H9 (cell line): ENCODE results near the gene ACSM3. TPM values are rescaled to one million over a fixed set of nuclear protein-coding genes. Genes with fewer than 3 reads are reported as not detected.

Experiments
- DNase-seq: peaks from one replicate; pipeline ENCODE4 v3.0.0-alpha.2; 2017
- H2AFZ ChIP-seq: one replicate; pipeline ENCODE4 v1.6.1; 2013; ENCODE audit warnings: mild to moderate bottlenecking, low read length, control low read depth, moderate library complexity
- H2AK5ac ChIP-seq: 2 replicates; pipeline ENCODE4 v1.6.1; 2013; ENCODE audit warnings: low read length, control low read depth, mixed read lengths; ENCODE audit not compliant: insufficient read length
- H2BK120ac ChIP-seq: one replicate; pipeline ENCODE4 v1.6.1; 2013; ENCODE audit warnings: low read depth, mild to moderate bottlenecking, low read length, control low read depth, inconsistent platforms; ENCODE audit not compliant: poor library complexity, severe bottlenecking
- H2BK12ac ChIP-seq: 2 replicates; pipeline ENCODE4 v1.6.1; 2013; ENCODE audit warnings: low read length, control low read depth, mixed read lengths, low read depth; ENCODE audit not compliant: insufficient read length
- H2BK15ac ChIP-seq: 2 replicates; pipeline ENCODE4 v1.6.1; 2013; ENCODE audit warnings: low read depth, low read length, control low read depth
- H2BK20ac ChIP-seq: one replicate; pipeline ENCODE4 v1.6.1; 2013; ENCODE audit warnings: low read depth, mild to moderate bottlenecking, low read length, control low read depth, inconsistent platforms; ENCODE audit not compliant: poor library complexity, severe bottlenecking
- H2BK5ac ChIP-seq: 2 replicates; pipeline ENCODE4 v1.6.1; 2013; ENCODE audit warnings: low read length, control low read depth, mixed read lengths; ENCODE audit not compliant: insufficient read length
- H3K14ac ChIP-seq: 2 replicates; pipeline ENCODE4 v1.6.1; 2013; ENCODE audit warnings: low read length, control low read depth; ENCODE audit not compliant: insufficient read depth
- H3K18ac ChIP-seq: 2 replicates; pipeline ENCODE4 v1.6.1; 2013; ENCODE audit warnings: low read depth, mild to moderate bottlenecking, mixed read lengths, low read length, control low read depth; ENCODE audit not compliant: insufficient read length
- H3K23ac ChIP-seq: 2 replicates; pipeline ENCODE4 v1.6.1; 2013; ENCODE audit warnings: low read length, control low read depth, mixed read lengths, low read depth; ENCODE audit not compliant: insufficient read length
- H3K23me2 ChIP-seq: 2 replicates; pipeline ENCODE4 v1.6.1; 2013; ENCODE audit warnings: low read depth, mild to moderate bottlenecking, mixed read lengths, low read length, control low read depth; ENCODE audit not compliant: insufficient read length, poor library complexity, severe bottlenecking
- H3K27ac ChIP-seq: 2 replicates; pipeline ENCODE4 v1.5.1; 2013; ENCODE audit warnings: low read length, control low read depth, mixed read lengths, low read depth; ENCODE audit not compliant: insufficient read length
- H3K27me3 ChIP-seq: 2 replicates; pipeline ENCODE4 v1.6.1; 2013; ENCODE audit warnings: low read length, control low read depth, inconsistent platforms; ENCODE audit not compliant: insufficient read depth
- H3K4ac ChIP-seq: 2 replicates; pipeline ENCODE4 v1.6.1; 2013; ENCODE audit warnings: low read depth, mild to moderate bottlenecking, control low read depth, inconsistent platforms, low read length, moderate library complexity
- H3K4me1 ChIP-seq: 2 replicates; pipeline ENCODE4 v1.6.1; 2013; ENCODE audit warnings: low read length, control low read depth, inconsistent platforms; ENCODE audit not compliant: insufficient read depth
- H3K4me2 ChIP-seq: 2 replicates; pipeline ENCODE4 v1.6.1; 2013; ENCODE audit warnings: low read length, control low read depth, mixed read lengths; ENCODE audit not compliant: insufficient read length, insufficient read depth
- H3K56ac ChIP-seq: 2 replicates; pipeline ENCODE4 v1.6.1; 2013; ENCODE audit warnings: low read depth, mild to moderate bottlenecking, mixed read lengths, low read length, control low read depth; ENCODE audit not compliant: insufficient read length
- H3K79me1 ChIP-seq: 2 replicates; pipeline ENCODE4 v1.6.1; 2013; ENCODE audit warnings: low read depth, mild to moderate bottlenecking, moderate library complexity, low read length, control low read depth, inconsistent platforms; ENCODE audit not compliant: insufficient read depth, poor library complexity, severe bottlenecking
- H3K79me2 ChIP-seq: 2 replicates; pipeline ENCODE4 v1.6.1; 2013; ENCODE audit warnings: low read length, control low read depth, inconsistent platforms; ENCODE audit not compliant: insufficient read depth
- H3K9ac ChIP-seq: 2 replicates; pipeline ENCODE4 v1.6.1; 2013; ENCODE audit warnings: low read length, control low read depth, mixed read lengths; ENCODE audit not compliant: insufficient read length; ENCODE audit errors: extremely low read depth
- H3K9me3 ChIP-seq: one replicate; pipeline ENCODE4 v1.6.1; 2013; ENCODE audit warnings: low read depth, low read length, inconsistent platforms; ENCODE audit not compliant: control insufficient read depth
- H3T11ph ChIP-seq: one replicate; pipeline ENCODE4 v1.6.1; 2013; ENCODE audit warnings: mild to moderate bottlenecking, low read length, control low read depth, inconsistent platforms
- H4K20me1 ChIP-seq: one replicate; pipeline ENCODE4 v1.6.1; 2013; ENCODE audit not compliant: control insufficient read depth, insufficient read length, insufficient read depth
- H4K5ac ChIP-seq: 2 replicates; pipeline ENCODE4 v1.6.1; 2013; ENCODE audit warnings: low read depth, mild to moderate bottlenecking, mixed read lengths, low read length, control low read depth; ENCODE audit not compliant: insufficient read length
- H4K8ac ChIP-seq: replicated peaks from 2 replicates; pipeline ENCODE4 v1.6.1; 2013; ENCODE audit warnings: low read length, control low read depth, mixed read lengths, low read depth; ENCODE audit not compliant: insufficient read length
- H4K91ac ChIP-seq: 2 replicates; pipeline ENCODE4 v1.6.1; 2013; ENCODE audit warnings: low read depth, mild to moderate bottlenecking, moderate library complexity, mixed read lengths, low read length, control low read depth; ENCODE audit not compliant: insufficient read length
- H3K27ac Mint-ChIP-seq, 3 experiments: 2 replicates in 2 of 3; 3 replicates in 1 of 3; pipeline ENCODE4 v1.8.0; 2020 to 2021; ENCODE audit warnings: mixed read lengths in 3 of 3, mild to moderate bottlenecking in 1 of 3, moderate library complexity in 1 of 3
- H3K27me3 Mint-ChIP-seq: 2 replicates; pipeline ENCODE4 v1.8.0; 2021; ENCODE audit warnings: low read depth, mild to moderate bottlenecking, moderate library complexity, mixed read lengths
- H3K36me3 Mint-ChIP-seq, 3 experiments: 2 replicates in 2 of 3; 3 replicates in 1 of 3; pipeline ENCODE4 v1.8.0; 2020 to 2021; ENCODE audit warnings: low read depth in 3 of 3, mixed read lengths in 3 of 3; ENCODE audit not compliant: insufficient read depth in 1 of 3
- H3K4me1 Mint-ChIP-seq, 2 experiments: 2 replicates each; pipeline ENCODE4 v1.8.0; 2020; ENCODE audit warnings: mixed read lengths in 2 of 2
- H3K4me3 Mint-ChIP-seq, 2 experiments: 2 replicates in 1 of 2; 3 replicates in 1 of 2; pipeline ENCODE4 v1.8.0; 2020 to 2021; ENCODE audit warnings: mild to moderate bottlenecking in 2 of 2, mixed read lengths in 2 of 2, moderate library complexity in 1 of 2
- H3K9me3 Mint-ChIP-seq, 2 experiments: 2 replicates in 1 of 2; 3 replicates in 1 of 2; pipeline ENCODE4 v1.8.0; 2020; ENCODE audit warnings: mild to moderate bottlenecking in 2 of 2, mixed read lengths in 2 of 2, moderate library complexity in 1 of 2
- CTCF ChIP-seq: fragments of 200-600 bp; sonication (generic); conservative IDR thresholded peaks from 3 replicates; pipeline ENCODE4 v1.8.0; 2021; ENCODE audit warnings: antibody characterized with exemption, mild to moderate bottlenecking
- WGBS: extraction: QIAGEN DNeasy Blood & Tissue Kit; methylation state at CpG from one replicate; pipeline ENCODE4 v1.1.7; 2013; ENCODE audit warnings: missing lambda C conversion rate, low lambda C conversion rate, mixed read lengths; ENCODE audit not compliant: insufficient read length; ENCODE audit errors: extremely low coverage; 5-methylcytosine and 5-hydroxymethylcytosine counted together
- total RNA-seq: library from RNA; stranded (reverse); gene quantifications from 2 replicates; pipeline ENCODE4 v1.2.1, GENCODE V29; 2021

The ACSM3 gene
- total RNA-seq, 1 experiment from 2014 or later = 3.1 TPM

GRCh38 chr16:20807862-20808261 lies 44.0 kb downstream of the ACSM3 start:
- Histone ChIP-seq H2BK20ac (no peak overlapping the region), H3K4ac (no peak overlapping the region), H2BK12ac (no peak overlapping the region), H4K20me1 (no peaks in the 10 kb centered on the region), H3K79me2 (no peaks in the 10 kb centered on the region), H3K79me1 (no peaks in the 10 kb centered on the region), H2BK15ac (no peak overlapping the region), H3K4me1 (no peaks in the 10 kb centered on the region), H2BK120ac (no peak overlapping the region), H2BK5ac (no peak overlapping the region), H4K91ac (no peak overlapping the region), H4K5ac (no peak overlapping the region), H3K23me2 (peaks cover 2% of the 10 kb centered on the region), H4K8ac (no peak overlapping the region), H3K18ac (no peak overlapping the region), H2AFZ (no peak overlapping the region), H3K14ac (no peak overlapping the region), H3K23ac (no peak overlapping the region), H3K4me2 (no peak overlapping the region), H3K56ac (no peak overlapping the region), H3T11ph (no peak overlapping the region), H3K27me3 (no peaks in the 10 kb centered on the region), H3K9me3 (no peaks in the 10 kb centered on the region), H3K27ac (no peak overlapping the region), H3K9ac (no peak overlapping the region), H2AK5ac (no peak overlapping the region)
- peaks cover 11 to 15% of the 10 kb centered on the region in 2 experiments for H3K4me1 Mint-ChIP-seq
- H3K27me3 Mint-ChIP-seq = no peaks in the 10 kb centered on the region
- no peak for DNase-seq
- H3K36me3 Mint-ChIP-seq = no peaks in the 10 kb centered on the region
- peak overlapping the region in 1 of 3 experiments; percentile 30; a peak in 1 of 7 replicates for H3K27ac Mint-ChIP-seq
- no CpG with 5 or more reads among the region's 11 CpGs for WGBS
- peak overlapping the region; percentile 95 to 98 for H3K4me3 Mint-ChIP-seq
- H3K9me3 Mint-ChIP-seq = no peaks in the 10 kb centered on the region
- TF ChIP-seq CTCF = no peak
